ENCODE measurements around the gene ZNF497. TPM values are rescaled to one million over a fixed set of nuclear protein-coding genes. Genes with fewer than 3 reads are reported as not detected.
"Not testable (repeated sequence)": the region's sequence is repeated elsewhere in the genome, so short reads cannot be mapped to it uniquely, and the experiment has no call there.

The ZNF497 gene
- 1 to 10 TPM; 3.3 to 5.7 (median 3.9) TPM for polyA plus RNA-seq (ENCODE audit: insufficient read length in 4 of 4)

GRCh38 chr19:58362272-58362994, at the start of gene ZNF497:
TSS of gene ZNF497 (minus strand) at chr19:58362751. CDS start at chr19:58357635, 5,116 bp downstream.
- peak; percentile 90 to 97 (median 92) for DNase-seq (ENCODE audit: low read depth in 4 of 4, low spot score in 3 of 4)

GRCh38 chr19:58409010-58409790, 46.6 kb upstream of the ZNF497 start:
- DNase-seq (ENCODE audit: low read depth in 4 of 4, low spot score in 3 of 4), result no peak

- peak; percentile 89 to 94 (median 93) for DNase-seq (ENCODE audit: low read depth in 4 of 4, low spot score in 3 of 4)
Measured at GRCh38 chr19:58408152-58409009, 45.8 kb upstream of the ZNF497 start, which contains the start of gene ZNF584. TSS of gene ZNF584 (plus strand) at chr19:58408649. CDS start at chr19:58409148, 499 bp downstream.

GRCh38 chr19:58407658-58408151, 45.2 kb upstream of the ZNF497 start:
- no peak for DNase-seq (ENCODE audit: low read depth in 4 of 4, low spot score in 3 of 4)

GRCh38 chr19:58406818-58407657, 44.5 kb upstream of the ZNF497 start:
- no peak for DNase-seq (ENCODE audit: low read depth in 4 of 4, low spot score in 3 of 4)

GRCh38 chr19:58403920-58404478, 41.4 kb upstream of the ZNF497 start:
- DNase-seq (ENCODE audit: low read depth in 4 of 4, low spot score in 3 of 4), result not testable (repeated sequence)

- no peak for DNase-seq (ENCODE audit: low read depth in 4 of 4, low spot score in 3 of 4)
Measured at GRCh38 chr19:58401840-58402421, 39.4 kb upstream of the ZNF497 start.

GRCh38 chr19:58400916-58401839, 38.6 kb upstream of the ZNF497 start:
- DNase-seq (ENCODE audit: low read depth in 4 of 4, low spot score in 3 of 4), result peak; percentile 97 to 100 (median 98)

GRCh38 chr19:58400316-58400915, 37.9 kb upstream of the ZNF497 start:
- DNase-seq (ENCODE audit: low read depth in 4 of 4, low spot score in 3 of 4), result no peak

GRCh38 chr19:58399903-58400302, 37.4 kb upstream of the ZNF497 start:
- no peak for DNase-seq (ENCODE audit: low read depth in 4 of 4, low spot score in 3 of 4)

GRCh38 chr19:58398545-58398944, 36.0 kb upstream of the ZNF497 start:
- DNase-seq (ENCODE audit: low read depth in 4 of 4, low spot score in 3 of 4), result no peak

GRCh38 chr19:58398087-58398486, 35.5 kb upstream of the ZNF497 start:
- DNase-seq (ENCODE audit: low read depth in 4 of 4, low spot score in 3 of 4), result no peak

- DNase-seq (ENCODE audit: low read depth in 4 of 4, low spot score in 3 of 4), result no peak
Measured at GRCh38 chr19:58397533-58398037, 35.0 kb upstream of the ZNF497 start.

- no peak for DNase-seq (ENCODE audit: low read depth in 4 of 4, low spot score in 3 of 4)
Measured at GRCh38 chr19:58396691-58397532, 34.4 kb upstream of the ZNF497 start.

GRCh38 chr19:58395979-58396627, 33.6 kb upstream of the ZNF497 start:
- no peak for DNase-seq (ENCODE audit: low read depth in 4 of 4, low spot score in 3 of 4)
